GM18858 (cell line): ENCODE measurements around the gene PRR19.
"Not testable (repeated sequence)": the region's sequence is repeated elsewhere in the genome, so short reads cannot be mapped to it uniquely, and the experiment has no call there.

Experiments used
- ATAC-seq: cut with Tn5 transposase; IDR thresholded peaks from one replicate; pipeline ENCODE4 v1.9.1; 2021; ENCODE audit not compliant: unreplicated experiment

The PRR19 gene

GRCh38 chr19:42324655-42325307 lies 22.8 kb downstream of the PRR19 start:
- no peak for ATAC-seq

GRCh38 chr19:42325308-42325895 lies 23.5 kb downstream of the PRR19 start, which contains the start of gene MEGF8:
TSS of gene MEGF8 (plus strand) at chr19:42325635. CDS start at chr19:42326244, 609 bp downstream.
- ATAC-seq = peak; percentile 85

GRCh38 chr19:42325896-42326771 lies 24.2 kb downstream of the PRR19 start:
- ATAC-seq = no peak

DNA sequence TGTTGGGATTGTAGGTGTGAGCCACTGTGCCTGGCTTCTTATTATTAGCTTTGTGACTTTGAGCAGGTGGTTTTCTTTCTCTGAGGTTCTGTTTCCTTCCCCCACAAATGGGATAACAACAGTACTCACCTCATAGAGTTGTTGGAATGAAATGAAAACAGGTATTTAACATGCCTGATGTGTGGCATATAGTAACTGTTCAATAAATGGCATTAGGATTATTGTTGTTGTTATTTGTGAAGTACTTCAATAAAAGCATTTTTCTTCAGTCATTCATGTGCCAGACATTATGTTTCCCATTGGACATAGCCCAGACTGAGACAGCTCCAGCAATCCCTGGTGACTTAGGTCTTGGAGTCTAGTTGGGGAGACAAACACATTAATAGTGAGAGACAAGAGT lies 25.0 kb downstream of the PRR19 start:
- ATAC-seq = no peak

- no peak for ATAC-seq
These were observed 25.4 kb downstream of the PRR19 start for GRCh38 chr19:42327381-42327780.

DNA sequence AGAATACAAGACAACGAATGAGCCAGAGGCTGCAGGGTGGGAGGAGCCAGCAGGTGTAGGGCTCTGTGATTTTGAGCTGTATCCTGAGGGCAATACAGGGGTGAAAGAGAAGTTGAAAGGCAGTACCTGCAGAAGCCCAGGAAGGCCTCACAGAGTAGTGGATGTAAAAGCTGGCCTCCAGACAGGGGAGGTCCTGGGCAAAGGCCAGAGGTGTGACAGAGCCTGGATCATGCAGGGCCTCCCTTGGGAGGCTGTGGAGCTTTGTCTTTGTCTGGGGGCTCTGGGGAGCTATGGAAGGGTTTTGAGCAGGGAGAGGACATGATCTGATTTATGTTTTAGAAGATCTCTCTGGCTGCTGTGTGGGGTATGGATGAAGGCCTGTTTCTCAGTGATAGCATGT lies 26.2 kb downstream of the PRR19 start:
- no peak for ATAC-seq

DNA sequence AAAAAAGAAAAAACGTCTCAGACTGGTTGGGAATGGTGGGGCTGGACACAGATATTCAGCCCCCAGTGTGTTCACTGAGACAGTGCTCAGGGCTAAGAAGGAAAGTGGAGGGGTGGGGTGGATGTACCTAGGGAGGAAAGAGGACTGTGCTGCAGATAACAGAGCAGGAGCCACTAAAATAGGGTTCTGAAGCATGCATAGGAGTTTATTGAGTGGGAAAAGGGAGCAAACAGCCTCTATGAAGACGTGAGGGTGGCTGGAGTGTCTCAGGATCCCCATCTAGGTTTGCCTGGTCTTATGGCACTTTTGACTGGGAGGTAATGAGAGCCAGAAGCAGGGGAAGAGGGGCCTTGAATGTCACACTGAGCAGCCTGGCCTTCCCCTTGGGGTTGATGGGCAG lies 26.9 kb downstream of the PRR19 start:
- no peak for ATAC-seq

- ATAC-seq = no peak
These were observed 28.3 kb downstream of the PRR19 start for GRCh38 chr19:42330241-42330711.

DNA sequence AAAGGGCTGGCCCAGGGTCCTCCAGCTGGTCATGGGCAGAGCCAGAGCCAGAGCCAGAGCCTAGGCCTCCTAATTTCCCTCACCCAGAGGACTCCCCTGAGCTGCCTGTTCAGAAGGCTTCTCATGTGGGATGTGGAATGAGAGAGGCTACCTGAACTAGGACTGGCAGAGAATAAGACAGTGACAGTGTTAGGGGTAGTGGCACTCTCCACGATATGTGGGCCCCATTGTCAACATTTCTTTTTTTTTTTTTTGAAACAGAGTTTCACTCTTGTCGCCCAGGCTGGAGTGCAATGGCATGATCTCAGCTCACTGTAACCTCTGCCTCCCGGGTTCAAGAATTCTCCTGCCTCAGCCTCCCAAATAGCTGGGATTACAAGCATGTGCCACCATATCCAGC lies 29.4 kb downstream of the PRR19 start:
- not testable (repeated sequence) for ATAC-seq

- no peak for ATAC-seq
These were observed 30.1 kb downstream of the PRR19 start for GRCh38 chr19:42332059-42332458.

DNA sequence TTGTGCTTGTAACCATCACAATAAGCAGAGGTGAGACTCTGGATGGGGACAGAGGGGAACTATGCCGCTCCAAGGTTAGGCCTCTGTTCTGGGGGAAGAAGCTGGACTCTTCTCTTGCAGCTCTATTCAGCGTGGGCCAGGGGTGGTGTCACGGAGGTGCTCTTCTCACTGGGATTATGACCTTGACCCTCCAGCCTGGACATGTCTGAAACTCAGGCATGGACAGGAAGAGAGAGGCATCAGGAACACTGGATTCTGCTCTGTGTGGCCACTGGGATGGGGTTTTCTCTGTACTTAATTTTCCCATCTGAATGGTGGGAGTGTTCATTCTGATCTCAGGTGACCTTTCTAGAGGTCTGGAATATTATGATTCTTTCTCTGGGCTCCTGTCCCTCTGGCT lies 31.1 kb downstream of the PRR19 start:
- no peak for ATAC-seq

DNA sequence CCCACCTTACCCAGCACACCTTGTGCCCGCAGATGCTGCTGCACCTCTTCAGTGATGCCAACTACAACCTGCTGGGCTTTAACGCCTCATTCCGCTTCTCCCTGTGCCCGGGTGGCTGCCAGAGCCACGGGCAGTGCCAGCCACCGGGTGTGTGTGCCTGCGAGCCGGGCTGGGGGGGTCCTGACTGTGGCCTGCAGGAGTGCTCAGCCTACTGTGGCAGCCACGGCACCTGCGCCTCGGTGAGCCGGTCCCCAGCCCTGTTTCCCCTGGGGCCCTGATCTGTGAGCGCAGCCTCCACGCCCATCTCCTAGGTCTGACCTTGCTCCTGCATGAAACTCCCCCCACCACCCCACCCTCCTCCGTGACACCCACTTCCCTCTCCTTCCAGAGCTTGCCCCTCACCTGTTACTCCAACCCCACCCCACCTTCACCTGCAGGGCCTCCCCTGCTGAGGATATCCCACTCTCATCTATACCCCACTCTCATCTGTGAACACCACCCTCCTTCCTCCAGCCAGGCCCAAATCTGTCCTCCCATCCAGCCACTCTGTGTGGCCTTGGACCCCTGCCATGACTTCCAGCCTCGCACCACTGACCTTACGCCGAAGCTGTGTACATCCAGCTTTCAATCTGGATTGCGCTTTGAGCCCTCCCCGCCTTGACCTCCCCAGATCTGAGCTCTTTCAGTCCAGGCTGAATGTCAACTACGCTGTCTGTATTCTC lies 32.2 kb downstream of the PRR19 start:
- no peak for ATAC-seq

DNA sequence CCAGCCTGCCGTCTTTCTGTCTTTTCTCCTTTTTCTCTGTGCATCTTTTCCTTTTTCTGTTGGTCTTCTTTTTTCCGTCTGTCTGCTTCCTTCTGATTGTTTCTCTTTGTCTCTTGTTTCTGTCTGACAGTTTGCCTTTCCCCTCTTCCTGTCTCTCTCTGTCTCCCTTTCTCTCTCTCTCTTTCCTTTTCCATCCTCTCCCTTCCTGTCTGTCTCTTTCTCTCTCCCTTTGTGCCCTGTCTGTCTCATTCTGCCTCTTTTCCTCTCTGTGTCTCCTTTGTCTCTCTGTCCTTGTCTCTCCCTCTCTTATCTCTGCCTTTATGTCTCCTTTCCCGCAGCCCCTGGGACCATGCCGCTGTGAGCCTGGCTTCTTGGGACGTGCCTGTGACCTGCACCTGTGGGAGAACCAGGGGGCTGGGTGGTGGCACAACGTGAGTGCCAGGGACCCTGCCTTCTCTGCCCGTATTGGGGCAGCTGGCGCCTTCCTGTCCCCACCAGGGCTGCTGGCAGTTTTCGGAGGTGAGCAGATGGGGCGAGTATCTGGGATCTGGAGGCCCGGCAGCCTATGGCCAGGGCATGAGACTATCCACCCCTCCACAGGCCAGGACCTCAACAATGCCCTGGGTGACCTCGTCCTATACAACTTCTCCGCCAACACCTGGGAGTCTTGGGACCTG lies 32.9 kb downstream of the PRR19 start:
- ATAC-seq = no peak

- no peak for ATAC-seq
These were observed 33.5 kb downstream of the PRR19 start for GRCh38 chr19:42335374-42335936.

GRCh38 chr19:42335971-42336370 lies 34.0 kb downstream of the PRR19 start:
- ATAC-seq = no peak

GRCh38 chr19:42339126-42339860 lies 37.4 kb downstream of the PRR19 start:
- not testable (repeated sequence) for ATAC-seq

DNA sequence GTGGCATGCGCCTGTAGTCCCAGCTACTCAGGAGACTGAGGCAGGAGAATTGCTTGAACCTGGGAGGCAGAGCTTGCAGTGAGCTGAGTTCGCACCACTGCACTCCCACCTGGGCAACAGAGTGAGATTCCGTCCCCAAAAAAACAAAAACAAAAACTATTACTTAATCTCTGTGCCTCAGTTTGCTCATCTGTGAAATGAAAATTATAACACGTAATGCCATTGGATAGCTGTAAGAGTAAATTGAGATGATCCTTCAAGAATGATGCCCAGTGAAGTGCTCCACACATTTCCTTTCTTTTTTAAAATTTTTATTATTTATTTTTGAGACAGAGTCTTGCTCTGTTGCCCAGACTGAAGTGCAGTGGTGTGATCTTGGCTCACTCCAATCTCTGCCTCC lies 38.0 kb downstream of the PRR19 start:
- not testable (repeated sequence) for ATAC-seq

DNA sequence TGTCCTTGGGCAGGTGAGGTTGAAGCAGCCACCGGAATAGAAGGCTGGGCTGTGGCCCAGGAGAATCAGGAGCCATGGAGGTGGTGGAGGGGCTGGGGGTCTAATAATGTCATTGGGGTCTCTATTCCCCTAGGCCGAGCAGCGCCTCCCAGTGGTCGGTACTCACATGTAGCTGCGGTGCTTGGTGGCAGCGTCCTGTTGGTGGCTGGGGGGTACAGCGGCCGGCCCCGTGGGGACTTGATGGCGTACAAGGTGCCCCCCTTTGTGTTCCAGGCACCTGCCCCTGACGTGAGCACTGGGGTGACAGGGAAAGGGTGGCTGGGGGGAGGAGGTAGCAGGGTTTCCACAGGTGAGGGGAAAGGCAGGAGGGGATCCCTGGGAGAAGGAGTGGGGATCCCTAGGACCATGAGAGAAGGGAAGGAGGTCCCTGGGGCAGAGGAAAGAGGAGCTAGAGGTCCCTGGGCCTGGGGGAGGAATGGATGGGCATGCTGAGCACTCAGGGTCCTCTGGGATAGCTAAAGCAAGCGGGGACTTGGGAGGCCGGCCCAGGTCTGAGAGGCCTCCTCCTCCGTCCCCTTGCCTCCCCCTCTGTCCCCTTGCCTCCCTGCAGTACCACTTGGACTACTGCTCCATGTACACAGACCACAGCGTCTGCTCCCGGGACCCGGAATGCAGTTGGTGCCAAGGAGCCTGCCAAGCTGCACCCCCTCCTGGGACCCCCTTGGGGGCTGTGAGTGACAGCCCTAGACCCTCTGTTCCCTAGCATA lies 41.6 kb downstream of the PRR19 start:
- no peak for ATAC-seq
